Stomach (tissue), 4 donors: Measurements from ENCODE around the gene GLCCI1.

ENCODE experiments used
- CTCF ChIP-seq, 7 experiments: fragments of 450-650 bp in 4 of 7; fragments of 200-600 bp in 3 of 7; sonication (generic) in 3 of 7; IDR thresholded peaks; one replicate each; pipeline ENCODE4 v1.5.1; 2016 to 2019; ENCODE audit warnings: antibody characterized with exemption in 7 of 7, control low read depth in 2 of 7, mild to moderate bottlenecking in 1 of 7
- EP300 ChIP-seq: sonication (generic); formaldehyde crosslinking; IDR thresholded peaks from one replicate; pipeline ENCODE4 v1.6.1; 2017; ENCODE audit warnings: antibody characterized with exemption
- POLR2AphosphoS5 ChIP-seq, 3 donors: sonication (generic); formaldehyde crosslinking; IDR thresholded peaks; one replicate each; pipeline ENCODE4 v1.6.1; 2016; ENCODE audit warnings: antibody characterized with exemption in 3 of 3

GRCh38 chr7:7970237-7970530, 1.6 kb downstream of the GLCCI1 start:
- TF ChIP-seq POLR2AphosphoS5 (IDR thresholded peaks at IDR 0.05), result no peak
- TF ChIP-seq CTCF (IDR thresholded peaks at IDR 0.05), result no peak
- no peak for TF ChIP-seq EP300
